GM19240 (cell line): Measurements from ENCODE around the gene BCAS4.

Experiments used
- DNase-seq: peaks from one replicate; pipeline ENCODE4 v3.0.0; 2011; ENCODE audit warnings: low spot score; ENCODE audit not compliant: insufficient read length

Gene BCAS4

GRCh38 chr20:50904067-50904570 lies 109.3 kb downstream of the BCAS4 start:
- no peak for DNase-seq

DNA sequence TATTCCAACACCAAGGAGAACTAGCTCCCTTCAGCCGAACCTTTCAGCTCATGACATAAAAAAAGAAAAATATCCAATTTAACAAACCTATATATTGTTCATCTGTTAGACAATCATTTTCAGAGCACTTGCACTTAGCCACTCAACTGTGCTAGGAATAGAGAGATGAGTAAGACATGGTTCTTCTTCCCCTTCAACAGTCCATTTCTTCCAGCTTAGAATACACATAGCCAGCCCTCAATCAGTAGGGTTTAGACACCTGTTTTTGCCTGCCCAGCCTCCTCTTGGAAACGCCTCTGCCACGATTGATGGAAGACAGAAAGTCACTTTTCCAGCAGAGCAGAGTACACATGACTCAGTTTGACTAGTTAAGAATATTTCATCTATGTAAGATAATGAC lies 114.6 kb downstream of the BCAS4 start:
- no peak for DNase-seq

- no peak for DNase-seq
Measured at GRCh38 chr20:50911030-50911429, 116.2 kb downstream of the BCAS4 start.

GRCh38 chr20:50911716-50912115 lies 116.9 kb downstream of the BCAS4 start:
- DNase-seq, result no peak

DNA sequence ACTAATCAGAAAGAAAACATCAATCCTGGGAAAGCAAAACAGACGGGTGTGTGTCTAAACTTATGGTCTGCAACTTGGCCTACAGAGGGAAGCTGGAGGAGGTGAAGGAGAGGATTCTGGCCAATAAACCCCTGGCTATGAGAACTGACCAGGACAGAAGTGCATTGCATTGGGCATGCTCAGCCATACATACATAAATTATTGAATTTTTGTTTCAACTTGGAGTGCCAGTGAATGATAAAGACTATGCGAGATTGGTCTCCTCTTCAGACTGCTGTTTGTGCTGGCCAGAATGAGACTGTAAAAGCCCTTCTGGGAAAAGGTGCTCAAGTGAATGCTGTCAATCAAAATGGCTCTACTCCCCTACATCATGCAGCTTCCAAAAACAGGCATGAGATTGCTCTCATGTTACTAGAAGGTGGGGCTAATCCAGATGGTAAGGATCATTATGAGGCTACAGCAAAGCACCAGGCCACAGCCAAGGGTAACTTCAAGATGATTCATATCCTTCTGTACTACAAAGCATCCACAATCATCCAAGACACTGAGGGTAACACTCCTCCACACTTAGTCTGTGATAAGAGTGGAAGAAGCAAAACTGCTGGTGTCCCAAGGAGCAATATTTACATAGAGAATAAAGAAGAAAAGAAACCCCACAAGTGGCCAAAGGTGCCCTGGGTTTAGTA lies 119.0 kb downstream of the BCAS4 start:
- no peak for DNase-seq

GRCh38 chr20:50915424-50915823 lies 120.6 kb downstream of the BCAS4 start:
- DNase-seq, result no peak

DNA sequence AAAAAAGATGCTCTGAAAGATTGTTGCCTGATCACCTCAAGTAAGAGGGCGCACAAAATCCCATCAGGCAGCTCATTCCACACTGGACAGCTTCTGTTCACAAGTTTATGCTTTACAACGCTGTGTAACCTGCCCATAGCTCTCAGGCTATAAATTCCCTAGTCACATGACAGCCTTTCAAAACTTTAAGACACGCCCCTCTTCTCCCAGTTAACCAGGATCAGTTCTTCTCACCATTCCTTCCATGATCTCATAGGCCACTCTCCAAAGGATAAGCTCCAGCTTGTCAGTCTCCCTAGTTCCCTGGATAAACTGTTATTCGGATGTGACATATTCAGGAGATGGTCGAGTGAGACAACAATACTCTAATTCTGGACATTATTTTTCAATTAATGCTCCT lies 121.4 kb downstream of the BCAS4 start:
- DNase-seq, result no peak

GRCh38 chr20:50916934-50917333 lies 122.1 kb downstream of the BCAS4 start:
- DNase-seq, result no peak

DNA sequence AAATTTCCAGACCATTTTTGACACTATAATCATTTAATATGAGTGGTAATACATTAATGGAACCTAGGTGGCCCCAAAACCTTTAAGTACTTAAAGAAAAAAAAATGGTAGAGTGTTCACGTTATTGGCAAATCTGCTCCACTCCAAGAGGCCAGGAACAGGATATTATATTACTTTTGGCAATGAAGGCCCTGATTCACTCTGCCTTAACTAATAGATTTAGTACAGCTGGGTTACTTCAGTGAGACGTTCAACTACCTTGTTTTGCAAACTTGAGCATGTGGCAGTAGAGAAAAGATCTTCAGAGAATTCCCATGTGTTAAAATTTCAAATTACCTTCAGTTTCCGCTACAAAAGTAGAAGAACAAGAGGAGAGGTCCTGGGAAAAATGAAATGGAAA lies 123.5 kb downstream of the BCAS4 start:
- DNase-seq, result no peak

DNA sequence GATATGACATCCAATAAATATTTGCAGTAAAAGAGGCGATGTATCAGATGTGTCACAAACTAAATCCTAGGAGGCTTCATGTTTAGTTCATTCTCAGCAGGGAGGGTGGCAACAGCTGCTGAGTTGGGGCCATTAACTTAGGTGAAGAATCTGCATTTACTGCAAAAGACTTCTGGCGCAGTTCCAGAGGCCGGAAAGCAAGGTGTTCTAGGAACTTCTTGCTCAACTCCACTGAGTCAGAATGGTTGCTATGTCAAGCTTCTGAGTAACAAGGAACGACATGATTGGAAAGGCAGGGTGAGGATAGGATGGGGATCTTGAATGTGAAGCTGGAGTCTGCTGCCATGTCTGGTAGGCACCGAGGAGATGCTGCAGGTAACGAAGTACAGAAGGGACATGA lies 124.7 kb downstream of the BCAS4 start:
- DNase-seq, result no peak

DNA sequence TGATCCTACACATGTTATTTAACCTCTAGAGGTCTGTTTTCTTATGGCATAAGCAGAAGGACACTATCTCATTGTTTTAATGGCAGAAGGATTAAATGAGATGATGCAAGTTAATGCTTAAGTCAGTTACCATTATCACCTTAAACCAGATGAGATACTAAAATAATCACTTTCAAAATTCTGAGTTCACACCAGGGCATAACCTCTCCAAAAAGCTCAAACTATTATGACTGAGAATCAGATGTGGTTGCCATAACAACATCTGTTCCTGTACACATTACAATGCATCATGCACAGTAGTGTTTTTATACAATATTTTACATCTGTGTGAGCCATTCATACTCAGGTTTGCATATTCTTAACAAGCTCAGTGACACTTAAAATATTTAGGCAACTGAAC lies 126.1 kb downstream of the BCAS4 start:
- no peak for DNase-seq

DNA sequence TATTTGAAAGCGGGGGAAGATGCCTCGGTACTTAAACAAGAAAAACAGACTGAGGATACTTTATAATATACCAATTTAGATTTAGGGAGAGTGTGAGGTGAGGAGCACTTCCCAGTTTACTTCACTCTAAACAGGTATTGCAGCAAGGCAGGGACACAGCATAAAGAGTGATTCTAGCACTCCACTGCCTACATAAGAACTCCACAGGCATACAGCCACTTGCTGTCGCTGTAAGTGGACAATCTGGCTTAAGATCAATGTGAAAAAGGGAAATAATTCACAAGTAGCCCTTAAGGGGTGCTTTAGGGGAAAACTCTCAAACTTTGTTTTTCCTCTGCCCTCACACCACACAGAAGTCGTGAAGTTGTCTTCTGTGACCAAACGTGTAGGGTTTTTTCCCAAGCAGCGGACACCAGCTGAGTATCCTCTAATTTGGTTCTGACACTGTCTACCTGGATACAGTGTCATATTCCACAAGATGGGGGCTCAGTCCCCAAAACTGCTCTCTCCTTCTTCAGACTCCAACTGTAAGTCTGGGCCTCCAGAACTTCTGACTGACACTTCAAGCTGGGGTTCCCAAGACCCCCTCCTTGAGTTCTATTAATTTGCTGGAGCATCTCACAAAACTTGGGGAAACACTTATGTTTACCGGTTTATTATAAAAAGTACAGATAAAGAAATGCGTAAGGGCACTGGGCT lies 127.1 kb downstream of the BCAS4 start:
- DNase-seq, result no peak

DNA sequence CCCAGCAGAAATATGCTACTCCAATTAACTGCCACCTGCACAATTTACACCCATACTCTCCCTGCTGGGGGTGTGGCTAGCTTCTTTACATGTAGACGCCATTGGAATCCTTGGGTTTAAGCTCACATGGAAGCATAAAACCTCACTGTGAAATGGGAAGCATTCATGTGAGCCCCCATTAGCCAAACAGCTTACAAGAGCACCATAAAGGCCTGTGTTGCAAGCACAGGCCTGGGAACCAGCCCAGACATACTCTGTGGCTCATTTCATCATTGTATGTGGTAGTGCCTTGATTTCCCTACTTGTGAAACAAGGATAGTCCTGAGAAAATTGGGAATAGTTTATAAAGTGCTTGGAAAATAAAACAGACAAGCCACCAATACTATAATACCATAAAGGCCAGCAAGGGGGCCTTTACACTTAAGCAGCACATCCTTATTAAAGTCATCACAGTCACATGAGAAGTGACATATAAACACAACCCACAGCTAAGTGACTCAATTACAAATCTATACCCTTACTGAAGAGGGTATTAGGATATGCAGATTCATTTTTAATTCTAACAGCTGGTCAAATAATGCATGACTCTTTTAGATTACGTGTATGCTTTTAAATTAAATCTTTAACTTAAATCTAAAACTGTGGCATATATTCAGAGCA lies 129.5 kb downstream of the BCAS4 start:
- DNase-seq, result no peak

- no peak for DNase-seq
Measured at GRCh38 chr20:50926530-50926929, 131.7 kb downstream of the BCAS4 start.
